Mesothelial cell of epicardium (in vitro differentiated cells): ENCODE data around the gene TYW3. TPM values are rescaled to one million over a fixed set of nuclear protein-coding genes. Genes with fewer than 3 reads are reported as not detected.

ENCODE experiments used
- DNase-seq, 2 experiments: peaks; one replicate each; pipeline ENCODE4 v3.0.0; 2021; ENCODE audit warnings: low spot score in 2 of 2; ENCODE audit not compliant: unreplicated experiment in 2 of 2
- H3K27ac Mint-ChIP-seq: 2 replicates; pipeline ENCODE4 v1.8.0; 2021; ENCODE audit warnings: mixed read lengths
- H3K27me3 Mint-ChIP-seq: 2 replicates; pipeline ENCODE4 v1.8.0; 2021; ENCODE audit warnings: low read depth, mixed read lengths
- H3K36me3 Mint-ChIP-seq: 2 replicates; pipeline ENCODE4 v1.8.0; 2021; ENCODE audit warnings: mixed read lengths
- H3K4me1 Mint-ChIP-seq: 2 replicates; pipeline ENCODE4 v1.8.0; 2021; ENCODE audit warnings: mixed read lengths
- H3K4me3 Mint-ChIP-seq: 2 replicates; pipeline ENCODE4 v1.8.0; 2021; ENCODE audit warnings: mild to moderate bottlenecking, moderate library complexity, mixed read lengths
- H3K9me3 Mint-ChIP-seq: 2 replicates; pipeline ENCODE4 v1.8.0; 2021; ENCODE audit warnings: mixed read lengths
- CTCF ChIP-seq: fragments of 200-600 bp; sonication (generic); IDR thresholded peaks from one replicate; pipeline ENCODE4 v1.5.0; 2021; ENCODE audit warnings: antibody characterized with exemption; ENCODE audit not compliant: unreplicated experiment
- total RNA-seq: library from RNA; stranded (reverse); gene quantifications from 3 replicates; pipeline ENCODE4 v1.2.1, GENCODE V29; 2021

TYW3 gene
- total RNA-seq, 1 donor from 2014 or later = 13.3 TPM

- TF ChIP-seq CTCF = no peak
- no peak overlapping the region for H3K27ac Mint-ChIP-seq
- no peak for DNase-seq
- peaks cover 17% of the 10 kb centered on the region for H3K4me1 Mint-ChIP-seq
- H3K36me3 Mint-ChIP-seq = peaks cover 11% of the 10 kb centered on the region
- no peaks in the 10 kb centered on the region for H3K9me3 Mint-ChIP-seq
- no peaks in the 10 kb centered on the region for H3K27me3 Mint-ChIP-seq
- no peak overlapping the region for H3K4me3 Mint-ChIP-seq
These were observed 17.1 kb upstream of the TYW3 start for GRCh38 chr1:74715806-74716205.

GRCh38 chr1:74716822-74717221 lies 16.1 kb upstream of the TYW3 start:
- Mint-ChIP-seq H3K27ac (no peak overlapping the region), H3K4me1 (peaks cover 17% of the 10 kb centered on the region), H3K9me3 (no peaks in the 10 kb centered on the region), H3K36me3 (peaks cover 11% of the 10 kb centered on the region), H3K4me3 (no peak overlapping the region), H3K27me3 (no peaks in the 10 kb centered on the region)
- no peak for TF ChIP-seq CTCF
- no peak for DNase-seq

GRCh38 chr1:74717626-74718025 lies 15.3 kb upstream of the TYW3 start:
- Mint-ChIP-seq H3K4me3 (no peak overlapping the region), H3K4me1 (peaks cover 17% of the 10 kb centered on the region), H3K27me3 (no peaks in the 10 kb centered on the region), H3K9me3 (no peaks in the 10 kb centered on the region), H3K27ac (no peak overlapping the region), H3K36me3 (peaks cover 13% of the 10 kb centered on the region)
- TF ChIP-seq CTCF = no peak
- no peak for DNase-seq

DNA sequence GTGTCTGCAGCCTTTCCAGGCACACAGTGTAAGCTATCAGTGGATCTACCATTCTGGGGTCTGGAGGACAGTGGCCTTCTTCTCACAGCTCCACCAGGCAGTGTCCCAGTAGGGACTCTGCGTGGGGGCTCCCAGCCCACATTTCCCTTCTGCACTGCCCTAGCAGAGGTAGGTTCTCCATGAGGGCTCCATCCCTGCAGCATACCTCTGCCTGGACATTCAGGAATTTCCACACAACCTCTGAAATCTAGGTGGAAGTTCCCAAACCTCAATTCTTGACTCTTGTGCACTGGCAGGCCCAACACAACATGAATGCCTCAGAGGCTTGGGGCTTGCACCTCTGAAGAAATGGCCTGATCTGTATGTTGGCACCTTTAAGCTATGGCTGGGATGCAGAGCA lies 6.9 kb upstream of the TYW3 start:
- TF ChIP-seq CTCF = no peak
- Mint-ChIP-seq H3K4me1 (peaks cover 10% of the 10 kb centered on the region), H3K27ac (no peak overlapping the region), H3K36me3 (peaks cover 50% of the 10 kb centered on the region), H3K27me3 (no peaks in the 10 kb centered on the region), H3K9me3 (peaks cover 38% of the 10 kb centered on the region), H3K4me3 (no peak overlapping the region)
- no peak for DNase-seq

GRCh38 chr1:74728736-74729135 lies 4.2 kb upstream of the TYW3 start:
- TF ChIP-seq CTCF = no peak
- no peak for DNase-seq
- peaks cover 38% of the 10 kb centered on the region for H3K9me3 Mint-ChIP-seq
- peaks cover 18% of the 10 kb centered on the region for H3K4me1 Mint-ChIP-seq
- H3K27ac Mint-ChIP-seq = no peak overlapping the region
- H3K4me3 Mint-ChIP-seq = no peak overlapping the region
- H3K27me3 Mint-ChIP-seq = no peaks in the 10 kb centered on the region
- peaks cover 36% of the 10 kb centered on the region for H3K36me3 Mint-ChIP-seq

GRCh38 chr1:74729741-74730478 lies 3.0 kb upstream of the TYW3 start:
- H3K27ac Mint-ChIP-seq = peak overlapping the region; percentile 74
- H3K4me3 Mint-ChIP-seq = no peak overlapping the region
- DNase-seq = no peak
- H3K36me3 Mint-ChIP-seq = peaks cover 30% of the 10 kb centered on the region
- peaks cover 28% of the 10 kb centered on the region for H3K4me1 Mint-ChIP-seq
- no peak for TF ChIP-seq CTCF
- H3K27me3 Mint-ChIP-seq = no peaks in the 10 kb centered on the region
- H3K9me3 Mint-ChIP-seq = peaks cover 33% of the 10 kb centered on the region
